ENCODE data around the gene PSG5.
"Not testable (repeated sequence)": the region's sequence is repeated elsewhere in the genome, so short reads cannot be mapped to it uniquely, and the experiment has no call there.

Gene PSG5

GRCh38 chr19:43221891-43222290, 35.6 kb upstream of the PSG5 start:
- H3K4me3 ChIP-seq (ENCODE audit: low read depth, low read length); H3K9me3 ChIP-seq (ENCODE audit: control insufficient read depth, insufficient read depth, low read depth, low read length); H3K4me1 ChIP-seq (ENCODE audit: control insufficient read depth, insufficient read depth, low read length); H3K36me3 ChIP-seq (ENCODE audit: control insufficient read depth in 2 of 2, insufficient read depth in 1 of 2, low read length in 2 of 2); H3K27ac ChIP-seq (ENCODE audit: extremely low read depth, low read depth, low read length): not testable (repeated sequence)
- ChIA-PET POLR2A (interaction anchor here (0.6 kb wide), 1 partner anchor 26 kb away, joined by 4 read pairs; no protein-coding TSS in a partner anchor), CTCF (interaction anchor here (0.7 to 1.4 kb wide), 5 partner anchors 11 to 445 kb away, joined by 3 read pairs; no protein-coding TSS in a partner anchor)

- H3K9me3 ChIP-seq (ENCODE audit: control insufficient read depth, insufficient read depth, low read depth, low read length); H3K4me1 ChIP-seq (ENCODE audit: control insufficient read depth, insufficient read depth, low read length); H3K4me3 ChIP-seq (ENCODE audit: low read depth, low read length); POLR2A ChIA-PET; H3K36me3 ChIP-seq (ENCODE audit: control insufficient read depth in 2 of 2, insufficient read depth in 1 of 2, low read length in 2 of 2); H3K27ac ChIP-seq (ENCODE audit: extremely low read depth, low read depth, low read length): not testable (repeated sequence)
- CTCF ChIA-PET = interaction anchor here (0.6 to 1.1 kb wide), 3 partner anchors 9 to 113 kb away, joined by 3 to 5 read pairs (median 3); no protein-coding TSS in a partner anchor
Observed at GRCh38 chr19:43219136-43219535, 32.8 kb upstream of the PSG5 start.

- H3K36me3 ChIP-seq (ENCODE audit: control insufficient read depth in 2 of 2, insufficient read depth in 1 of 2, low read length in 2 of 2); H3K4me3 ChIP-seq (ENCODE audit: low read depth, low read length); H3K9me3 ChIP-seq (ENCODE audit: control insufficient read depth, insufficient read depth, low read depth, low read length); POLR2A ChIA-PET; H3K4me1 ChIP-seq (ENCODE audit: control insufficient read depth, insufficient read depth, low read length); H3K27ac ChIP-seq (ENCODE audit: extremely low read depth, low read depth, low read length): not testable (repeated sequence)
- CTCF ChIA-PET = interaction anchor here (0.6 to 2.1 kb wide), 8 partner anchors 8 to 830 kb away, joined by 3 to 14 read pairs (median 4); partner anchors contain the start of gene PSG4
Observed at GRCh38 chr19:43215881-43216280, 29.5 kb upstream of the PSG5 start.

GRCh38 chr19:43207991-43208390, 21.7 kb upstream of the PSG5 start:
- H3K4me3 ChIP-seq (ENCODE audit: low read depth, low read length) = no peak overlapping the region
- no peaks in the 10 kb centered on the region for H3K4me1 ChIP-seq (ENCODE audit: control insufficient read depth, insufficient read depth, low read length)
- H3K27ac ChIP-seq (ENCODE audit: extremely low read depth, low read depth, low read length) = no peak overlapping the region
- POLR2A ChIA-PET = no interaction called here
- CTCF ChIA-PET = interaction anchor here (0.6 to 9.1 kb wide), 23 partner anchors 8 to 829 kb away, joined by 3 to 117 read pairs (median 9); partner anchors contain the start of gene PSG2
- H3K36me3 ChIP-seq (ENCODE audit: control insufficient read depth in 2 of 2, insufficient read depth in 1 of 2, low read length in 2 of 2) = no peaks in the 10 kb centered on the region
- TF ChIP-seq TRIM28 (IDR thresholded peaks at IDR 0.05; ENCODE audit: borderline replicate concordance, low read length) = 0 out of 2 replicates have a peak, but pooled peaks have one; percentile 16
- TF ChIP-seq KLF16 (tag by site-specific recombination; IDR thresholded peaks at IDR 0.05) = no peak
- no peaks in the 10 kb centered on the region for H3K9me3 ChIP-seq (ENCODE audit: control insufficient read depth, insufficient read depth, low read depth, low read length)

GRCh38 chr19:43207174-43207573, 20.8 kb upstream of the PSG5 start:
- POLR2A ChIA-PET = interaction anchor here (0.6 to 2.5 kb wide), 2 partner anchors 15 to 62 kb away, joined by 4 to 13 read pairs; partner anchors contain the start of gene PSG9
- not testable (repeated sequence) for H3K4me3 ChIP-seq (ENCODE audit: low read depth, low read length); H3K36me3 ChIP-seq (ENCODE audit: control insufficient read depth in 2 of 2, insufficient read depth in 1 of 2, low read length in 2 of 2); H3K27ac ChIP-seq (ENCODE audit: extremely low read depth, low read depth, low read length); H3K9me3 ChIP-seq (ENCODE audit: control insufficient read depth, insufficient read depth, low read depth, low read length); H3K4me1 ChIP-seq (ENCODE audit: control insufficient read depth, insufficient read depth, low read length)
- CTCF ChIA-PET = interaction anchor here (0.6 to 9.1 kb wide), 40 partner anchors 9 to 1027 kb away, joined by 3 to 117 read pairs (median 5); partner anchors contain the start of genes PSG2 and PSG9
- peak; percentile 83 for TF ChIP-seq ZBTB48 (tag by site-specific recombination; IDR thresholded peaks at IDR 0.05)
- TF ChIP-seq ZNF391 (tag by site-specific recombination; IDR thresholded peaks at IDR 0.05; ENCODE audit: borderline replicate concordance, low read depth) = 0 out of 2 replicates have a peak, but pooled peaks have one; percentile 39
- TF ChIP-seq ZNF2 (tag by site-specific recombination; IDR thresholded peaks at IDR 0.05) = 0 out of 2 replicates have a peak, but pooled peaks have one; percentile 32
- TF ChIP-seq ZNF335 (tag by site-specific recombination; conservative IDR thresholded peaks at IDR 0.05) = 0 out of 2 replicates have a peak, but pooled peaks have one; percentile 28
- TF ChIP-seq HIC1 (tag by site-specific recombination; IDR thresholded peaks at IDR 0.05) = peak; percentile 71
- TF ChIP-seq CTCF (tag by site-specific recombination; IDR thresholded peaks at IDR 0.05) = peak; percentile 99
- peak; percentile 76 for TF ChIP-seq GLIS1 (tag by site-specific recombination; IDR thresholded peaks at IDR 0.05)
- 0 out of 2 replicates have a peak, but pooled peaks have one; percentile 17 for TF ChIP-seq ATF2 (tag by site-specific recombination; IDR thresholded peaks at IDR 0.05; ENCODE audit: low read depth)
- peak; percentile 94 for TF ChIP-seq ZSCAN30 (tag by site-specific recombination; IDR thresholded peaks at IDR 0.05)
- 0 out of 2 replicates have a peak, but pooled peaks have one; percentile 7 for TF ChIP-seq ZBTB20 (tag by site-specific recombination; IDR thresholded peaks at IDR 0.05)
- TF ChIP-seq ZNF660 (tag by site-specific recombination; IDR thresholded peaks at IDR 0.05) = peak; percentile 20; the same call in 1 of the 2 replicates
- TF ChIP-seq ZNF600 (tag by site-specific recombination; IDR thresholded peaks at IDR 0.05) = peak; percentile 81
- peak; percentile 62; the same call in 1 of the 2 replicates for TF ChIP-seq ZBTB21 (tag by site-specific recombination; IDR thresholded peaks at IDR 0.05)
- peak; percentile 24; the same call in 1 of the 2 replicates for TF ChIP-seq ZXDB (tag by site-specific recombination; IDR thresholded peaks at IDR 0.05)
- peak; percentile 41 for TF ChIP-seq ZSCAN4 (tag by site-specific recombination; IDR thresholded peaks at IDR 0.05)
